Neutrophil (primary cell): ENCODE measurements around the gene SULT2B1.

Source experiments
- H3K27ac ChIP-seq: fragments of 200-600 bp; sonication (generic); 2 replicates; pipeline ENCODE4 v1.5.1; 2016; ENCODE audit warnings: mild to moderate bottlenecking, moderate library complexity
- H3K27me3 ChIP-seq: fragments of 200-600 bp; sonication (generic); 2 replicates; pipeline ENCODE4 v1.6.0; 2016; ENCODE audit warnings: mild to moderate bottlenecking
- H3K36me3 ChIP-seq: fragments of 200-600 bp; sonication (generic); 2 replicates; pipeline ENCODE4 v1.5.1; 2017
- H3K4me1 ChIP-seq, 2 experiments: fragments of 200-600 bp in 1 of 2; sonication (generic) in 1 of 2; 1 replicate in 1 of 2; 2 replicates in 1 of 2; pipeline versions ENCODE4 v1.5.1 to v1.6.1; 2013 to 2016; ENCODE audit warnings: low read depth in 1 of 2, low read length in 1 of 2, mild to moderate bottlenecking in 1 of 2, moderate library complexity in 1 of 2; ENCODE audit not compliant: control insufficient read depth in 1 of 2, insufficient read depth in 1 of 2
- H3K4me3 ChIP-seq, 2 experiments: fragments of 200-600 bp in 1 of 2; sonication (generic) in 1 of 2; 1 replicate in 1 of 2; 2 replicates in 1 of 2; pipeline ENCODE4 v1.5.1; 2013 to 2016; ENCODE audit warnings: low read depth in 1 of 2, low read length in 1 of 2, mild to moderate bottlenecking in 1 of 2, moderate library complexity in 1 of 2
- H3K9me3 ChIP-seq: fragments of 200-600 bp; sonication (generic); 2 replicates; pipeline ENCODE4 v1.5.1; 2016
- TF ChIP-seq, protein P1 (sequence below): fragments of 200-600 bp; sonication (generic); IDR thresholded peaks from 2 replicates; pipeline ENCODE4 v1.5.1; 2016; ENCODE audit warnings: antibody characterized with exemption

Gene SULT2B1

DNA sequence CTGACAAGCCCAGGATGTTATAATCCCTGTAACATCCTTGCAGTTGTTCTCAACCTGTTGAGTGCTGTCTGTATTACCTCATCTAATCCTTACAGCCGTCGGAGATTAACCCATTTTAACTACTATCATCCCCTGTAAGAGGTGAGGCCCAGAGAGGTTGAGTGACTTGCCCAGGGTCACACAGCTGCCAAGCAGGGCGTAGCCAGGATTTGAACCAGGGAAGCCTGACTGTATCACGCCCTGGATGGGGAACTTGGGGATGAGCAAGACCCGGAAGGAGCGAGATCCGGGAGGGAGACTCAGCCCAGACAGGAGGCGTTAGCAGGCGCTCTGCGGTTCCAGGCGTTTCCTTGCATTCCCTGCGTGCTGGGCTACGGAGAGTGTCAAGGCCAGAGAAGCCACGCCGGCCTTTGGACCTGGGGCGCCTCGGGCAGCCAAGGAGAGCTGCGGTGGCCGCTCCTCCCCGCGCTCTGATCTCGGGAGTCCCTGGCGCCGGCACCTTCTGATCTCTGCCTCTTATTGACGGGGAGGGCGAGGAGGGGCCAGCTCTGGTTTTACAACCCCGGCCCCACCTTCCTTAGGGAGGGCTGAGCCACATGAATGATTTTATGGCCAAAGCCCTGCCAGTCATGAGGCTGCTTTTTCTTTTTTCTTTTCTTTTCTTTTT is 6.2 kb downstream of the SULT2B1 start:
- Histone ChIP-seq H3K36me3 (no peaks in the 10 kb centered on the region), H3K4me1 (peaks cover 0 to 3% of the 10 kb centered on the region in 2 experiments), H3K9me3 (no peaks in the 10 kb centered on the region), H3K27ac (no peak overlapping the region), H3K4me3 (no peak overlapping the region), H3K27me3 (peaks cover 13% of the 10 kb centered on the region)
- TF ChIP-seq, protein P1, sequence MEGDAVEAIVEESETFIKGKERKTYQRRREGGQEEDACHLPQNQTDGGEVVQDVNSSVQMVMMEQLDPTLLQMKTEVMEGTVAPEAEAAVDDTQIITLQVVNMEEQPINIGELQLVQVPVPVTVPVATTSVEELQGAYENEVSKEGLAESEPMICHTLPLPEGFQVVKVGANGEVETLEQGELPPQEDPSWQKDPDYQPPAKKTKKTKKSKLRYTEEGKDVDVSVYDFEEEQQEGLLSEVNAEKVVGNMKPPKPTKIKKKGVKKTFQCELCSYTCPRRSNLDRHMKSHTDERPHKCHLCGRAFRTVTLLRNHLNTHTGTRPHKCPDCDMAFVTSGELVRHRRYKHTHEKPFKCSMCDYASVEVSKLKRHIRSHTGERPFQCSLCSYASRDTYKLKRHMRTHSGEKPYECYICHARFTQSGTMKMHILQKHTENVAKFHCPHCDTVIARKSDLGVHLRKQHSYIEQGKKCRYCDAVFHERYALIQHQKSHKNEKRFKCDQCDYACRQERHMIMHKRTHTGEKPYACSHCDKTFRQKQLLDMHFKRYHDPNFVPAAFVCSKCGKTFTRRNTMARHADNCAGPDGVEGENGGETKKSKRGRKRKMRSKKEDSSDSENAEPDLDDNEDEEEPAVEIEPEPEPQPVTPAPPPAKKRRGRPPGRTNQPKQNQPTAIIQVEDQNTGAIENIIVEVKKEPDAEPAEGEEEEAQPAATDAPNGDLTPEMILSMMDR, result no peak

DNA sequence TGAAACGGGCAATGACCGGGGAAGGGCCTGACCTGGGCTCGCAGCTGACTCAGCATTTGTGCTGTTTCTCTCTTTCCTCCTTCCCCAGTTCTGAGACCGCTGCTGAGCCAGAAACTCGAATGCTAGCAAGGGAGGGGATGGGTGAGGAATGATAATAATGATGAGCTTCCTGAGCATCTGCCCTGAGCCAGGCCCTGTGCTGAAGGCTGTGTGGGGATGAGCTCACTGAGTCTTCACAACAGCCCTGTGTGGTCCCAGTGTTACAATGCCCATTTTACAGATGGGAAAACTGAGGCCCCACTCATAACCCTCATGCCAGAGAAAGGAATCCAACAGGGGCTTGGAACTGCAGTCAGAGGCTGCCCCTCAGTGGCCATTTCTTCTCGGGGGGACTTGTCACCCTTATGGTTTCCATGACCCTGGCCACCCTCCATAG is 8.1 kb downstream of the SULT2B1 start:
- no peaks in the 10 kb centered on the region for H3K36me3 ChIP-seq
- peaks cover 13% of the 10 kb centered on the region for H3K27me3 ChIP-seq
- TF ChIP-seq, protein P1, result no peak
- peaks cover 0 to 6% of the 10 kb centered on the region in 2 experiments for H3K4me1 ChIP-seq
- no peak overlapping the region for H3K4me3 ChIP-seq
- H3K27ac ChIP-seq, result no peak overlapping the region
- H3K9me3 ChIP-seq, result no peaks in the 10 kb centered on the region

DNA sequence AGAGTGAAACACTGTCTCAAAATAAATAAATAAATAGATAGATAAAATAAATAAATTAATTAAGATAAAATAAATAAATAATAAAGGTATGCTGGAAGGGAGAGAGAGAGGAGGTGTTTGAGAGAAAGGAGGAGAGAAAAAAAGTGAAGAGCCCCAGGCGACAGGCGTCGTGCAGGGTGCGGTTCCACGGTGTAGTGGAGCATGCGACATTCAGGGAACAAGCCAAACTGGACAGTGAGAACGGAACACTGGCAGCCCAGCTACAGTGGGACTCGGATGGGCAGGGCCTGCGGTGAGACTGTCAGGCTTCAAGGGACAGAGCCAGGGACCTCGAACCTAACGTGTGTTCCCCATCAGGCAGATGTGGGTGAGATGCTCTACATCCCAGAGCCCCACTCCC is 9.4 kb downstream of the SULT2B1 start:
- TF ChIP-seq, protein P1, result no peak
- Histone ChIP-seq H3K4me3 (no peak overlapping the region), H3K27me3 (peaks cover 13% of the 10 kb centered on the region), H3K9me3 (no peaks in the 10 kb centered on the region), H3K36me3 (no peaks in the 10 kb centered on the region), H3K4me1 (peaks cover 0 to 6% of the 10 kb centered on the region in 2 experiments), H3K27ac (no peak overlapping the region)

DNA sequence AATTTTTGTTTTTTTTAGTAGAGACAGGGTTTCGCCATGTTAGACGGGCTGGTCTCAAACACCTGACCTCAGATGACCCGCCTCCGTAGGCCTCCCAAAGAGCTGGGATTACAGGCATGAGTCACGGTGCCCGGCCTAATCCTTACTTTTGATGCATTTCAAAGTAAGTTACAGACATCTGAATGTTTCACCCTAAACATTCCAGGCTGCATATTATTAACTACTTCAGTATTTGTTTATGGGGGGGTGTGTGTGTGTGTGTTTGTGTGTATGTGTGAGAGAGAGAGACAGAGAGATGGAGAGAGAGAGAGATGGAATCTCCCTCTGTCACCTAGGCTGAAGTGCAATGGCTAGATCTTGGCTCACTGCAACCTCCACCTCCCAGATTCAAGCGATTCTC is 13.1 kb downstream of the SULT2B1 start:
- H3K27me3 ChIP-seq, result peaks cover 24% of the 10 kb centered on the region
- H3K27ac ChIP-seq, result no peak overlapping the region
- H3K36me3 ChIP-seq, result no peaks in the 10 kb centered on the region
- peaks cover 0 to 3% of the 10 kb centered on the region in 2 experiments for H3K4me1 ChIP-seq
- no peak overlapping the region for H3K4me3 ChIP-seq
- H3K9me3 ChIP-seq, result no peaks in the 10 kb centered on the region
- TF ChIP-seq, protein P1, result no peak

DNA sequence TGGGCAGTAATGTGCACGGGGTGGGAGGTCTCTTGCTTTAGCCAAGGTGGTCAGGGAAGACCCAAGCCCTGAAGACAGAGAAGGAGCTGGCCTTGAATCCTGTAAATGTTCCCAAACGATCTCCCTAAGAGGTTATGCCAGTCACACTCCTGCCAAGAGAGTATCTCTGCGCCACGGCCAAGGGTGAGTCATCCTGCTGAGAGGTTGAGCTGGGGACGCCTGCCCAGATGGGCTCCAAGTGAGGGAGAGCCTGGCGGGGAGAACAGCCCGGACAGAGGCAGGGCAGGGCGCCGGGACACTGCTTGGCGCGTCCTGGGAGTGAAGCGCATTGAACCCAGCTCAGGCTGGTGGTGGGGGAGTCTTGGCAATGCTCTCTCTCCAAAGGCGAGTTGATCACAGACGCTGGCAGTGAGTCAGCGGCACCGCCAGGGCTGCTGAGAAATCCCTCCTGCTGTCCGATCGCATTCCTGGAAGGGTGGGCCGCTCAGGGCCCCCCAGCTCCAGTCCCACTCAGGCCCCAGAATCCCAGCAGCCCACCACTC is 16.4 kb downstream of the SULT2B1 start:
- peaks cover 0 to 1% of the 10 kb centered on the region in 2 experiments for H3K4me1 ChIP-seq
- H3K4me3 ChIP-seq, result no peak overlapping the region
- no peak overlapping the region for H3K27ac ChIP-seq
- TF ChIP-seq, protein P1, result no peak
- H3K27me3 ChIP-seq, result peaks cover 24% of the 10 kb centered on the region
- no peaks in the 10 kb centered on the region for H3K9me3 ChIP-seq
- no peaks in the 10 kb centered on the region for H3K36me3 ChIP-seq
